Tibial artery (tissue), 4 donors: ENCODE data around the gene DLG5.

ENCODE experiments used
- DNase-seq, 2 donors: peaks; one replicate each; pipeline ENCODE4 v3.0.0-alpha.2; 2019
- H3K27ac ChIP-seq, 2 donors: fragments of 200-600 bp; sonication (generic) in 1 of 2; 1 replicate in 1 of 2; 2 replicates in 1 of 2; pipeline ENCODE4 v1.5.1; 2018 to 2019; ENCODE audit warnings: mild to moderate bottlenecking in 1 of 2
- H3K27me3 ChIP-seq, 2 donors: fragments of 200-600 bp; sonication (generic) in 1 of 2; one replicate each; pipeline versions ENCODE4 v1.5.1 to v1.6.0; 2016 to 2019
- H3K36me3 ChIP-seq, 3 donors: fragments of 200-600 bp; sonication (generic) in 2 of 3; one replicate each; pipeline ENCODE4 v1.5.1; 2016 to 2019; ENCODE audit warnings: mild to moderate bottlenecking in 2 of 3
- H3K4me1 ChIP-seq, 4 donors: fragments of 200-600 bp; sonication (generic) in 2 of 4; 1 replicate in 3 of 4; 2 replicates in 1 of 4; pipeline ENCODE4 v1.5.1; 2016 to 2019
- H3K4me3 ChIP-seq, 2 donors: fragments of 200-600 bp; sonication (generic) in 1 of 2; 1 replicate in 1 of 2; 2 replicates in 1 of 2; pipeline ENCODE4 v1.5.1; 2018 to 2019; ENCODE audit warnings: mild to moderate bottlenecking in 2 of 2
- H3K9me3 ChIP-seq, 3 donors: fragments of 200-600 bp; sonication (generic) in 1 of 3; one replicate each; pipeline ENCODE4 v1.5.1; 2016 to 2019
- intact Hi-C: fragments of 100-400 bp; cut with DNase I; formaldehyde crosslinking; loops from one replicate; pipeline ENCODE4 v1.15.0; 2023; ENCODE audit warnings: low total_unique reads
- TF ChIP-seq, protein P1 (sequence below), 2 experiments: fragments of 200-600 bp in 1 of 2; fragments of 450-650 bp in 1 of 2; IDR thresholded peaks; one replicate each; pipeline ENCODE4 v1.5.1; 2017 to 2019; ENCODE audit warnings: antibody characterized with exemption in 2 of 2, mild to moderate bottlenecking in 1 of 2, moderate library complexity in 1 of 2

DLG5 gene

DNA sequence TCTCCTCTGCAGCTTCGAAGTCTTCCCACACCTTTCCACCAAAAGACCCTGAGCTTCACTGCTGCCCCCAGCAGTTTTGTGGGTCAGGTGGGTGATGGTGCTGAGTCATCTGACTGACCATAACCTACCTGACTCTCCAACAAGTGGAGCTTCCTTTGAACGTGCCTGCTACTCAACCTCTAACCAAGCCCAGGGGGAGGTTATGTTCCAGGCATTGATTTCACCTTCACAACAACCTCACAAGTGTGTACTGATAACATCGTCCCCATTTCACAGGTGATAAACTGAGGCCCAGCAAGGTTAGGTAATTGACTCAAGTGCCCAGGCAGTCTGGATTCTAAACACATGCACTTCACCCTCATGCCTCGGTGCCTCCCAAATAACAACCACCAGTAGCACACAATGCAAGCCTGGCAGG, 66.7 kb downstream of the DLG5 start:
- TF ChIP-seq, protein P1, sequence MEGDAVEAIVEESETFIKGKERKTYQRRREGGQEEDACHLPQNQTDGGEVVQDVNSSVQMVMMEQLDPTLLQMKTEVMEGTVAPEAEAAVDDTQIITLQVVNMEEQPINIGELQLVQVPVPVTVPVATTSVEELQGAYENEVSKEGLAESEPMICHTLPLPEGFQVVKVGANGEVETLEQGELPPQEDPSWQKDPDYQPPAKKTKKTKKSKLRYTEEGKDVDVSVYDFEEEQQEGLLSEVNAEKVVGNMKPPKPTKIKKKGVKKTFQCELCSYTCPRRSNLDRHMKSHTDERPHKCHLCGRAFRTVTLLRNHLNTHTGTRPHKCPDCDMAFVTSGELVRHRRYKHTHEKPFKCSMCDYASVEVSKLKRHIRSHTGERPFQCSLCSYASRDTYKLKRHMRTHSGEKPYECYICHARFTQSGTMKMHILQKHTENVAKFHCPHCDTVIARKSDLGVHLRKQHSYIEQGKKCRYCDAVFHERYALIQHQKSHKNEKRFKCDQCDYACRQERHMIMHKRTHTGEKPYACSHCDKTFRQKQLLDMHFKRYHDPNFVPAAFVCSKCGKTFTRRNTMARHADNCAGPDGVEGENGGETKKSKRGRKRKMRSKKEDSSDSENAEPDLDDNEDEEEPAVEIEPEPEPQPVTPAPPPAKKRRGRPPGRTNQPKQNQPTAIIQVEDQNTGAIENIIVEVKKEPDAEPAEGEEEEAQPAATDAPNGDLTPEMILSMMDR (IDR thresholded peaks at IDR 0.05): no peak
- Histone ChIP-seq H3K4me1 (peaks cover 0 to 25% (median 0%) of the 10 kb centered on the region in 4 donors), H3K27me3 (no peaks in the 10 kb centered on the region), H3K9me3 (no peaks in the 10 kb centered on the region), H3K27ac (no peak overlapping the region), H3K4me3 (no peak overlapping the region), H3K36me3 (peaks cover 0 to 33% (median 16%) of the 10 kb centered on the region in 3 donors)
- intact Hi-C loops: no loop called here
- no peak for DNase-seq

GRCh38 chr10:77859200-77859864, 67.2 kb downstream of the DLG5 start:
- peaks cover 0 to 22% (median 0%) of the 10 kb centered on the region in 4 donors for H3K4me1 ChIP-seq
- H3K4me3 ChIP-seq: no peak overlapping the region
- TF ChIP-seq, protein P1 (IDR thresholded peaks at IDR 0.05): no peak
- intact Hi-C loops: no loop called here
- DNase-seq: no peak
- H3K27me3 ChIP-seq: no peaks in the 10 kb centered on the region
- no peaks in the 10 kb centered on the region for H3K9me3 ChIP-seq
- peaks cover 0 to 38% (median 20%) of the 10 kb centered on the region in 3 donors for H3K36me3 ChIP-seq
- no peak overlapping the region for H3K27ac ChIP-seq

GRCh38 chr10:77857272-77857671, 69.3 kb downstream of the DLG5 start:
- TF ChIP-seq, protein P1 (IDR thresholded peaks at IDR 0.05): no peak
- no peak overlapping the region for H3K27ac ChIP-seq
- no peak overlapping the region for H3K4me3 ChIP-seq
- DNase-seq: no peak
- intact Hi-C loops: no loop called here
- no peaks in the 10 kb centered on the region for H3K9me3 ChIP-seq
- no peaks in the 10 kb centered on the region for H3K27me3 ChIP-seq
- peaks cover 0 to 11% (median 0%) of the 10 kb centered on the region in 4 donors for H3K4me1 ChIP-seq
- peaks cover 16 to 59% (median 40%) of the 10 kb centered on the region in 3 donors for H3K36me3 ChIP-seq

DNA sequence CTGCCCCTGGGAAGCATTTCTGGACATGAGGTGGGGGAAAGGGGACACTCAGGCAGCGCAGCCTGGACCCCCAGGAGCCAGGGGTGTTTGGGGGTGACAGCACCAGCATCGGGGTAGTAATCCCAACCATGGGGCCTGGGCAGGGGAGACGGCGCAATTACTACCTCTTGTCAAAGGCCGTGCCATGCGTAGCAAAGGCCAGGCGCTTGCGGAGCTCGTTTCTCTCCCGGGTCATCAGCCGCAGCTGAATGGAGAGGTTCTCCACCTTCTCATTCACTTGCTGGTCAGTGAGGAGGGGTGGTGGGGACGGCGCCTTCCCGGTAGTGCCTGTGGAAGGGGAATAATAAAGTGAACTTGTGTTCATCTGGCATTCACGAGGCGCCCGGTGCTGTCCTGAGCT, 70.0 kb downstream of the DLG5 start:
- H3K27ac ChIP-seq: no peak overlapping the region
- DNase-seq: no peak
- peaks cover 16 to 66% (median 47%) of the 10 kb centered on the region in 3 donors for H3K36me3 ChIP-seq
- TF ChIP-seq, protein P1 (IDR thresholded peaks at IDR 0.05): no peak
- no peak overlapping the region for H3K4me3 ChIP-seq
- H3K9me3 ChIP-seq: no peaks in the 10 kb centered on the region
- intact Hi-C loops: no loop called here
- H3K27me3 ChIP-seq: no peaks in the 10 kb centered on the region
- H3K4me1 ChIP-seq: peaks cover 0 to 11% (median 0%) of the 10 kb centered on the region in 4 donors

DNA sequence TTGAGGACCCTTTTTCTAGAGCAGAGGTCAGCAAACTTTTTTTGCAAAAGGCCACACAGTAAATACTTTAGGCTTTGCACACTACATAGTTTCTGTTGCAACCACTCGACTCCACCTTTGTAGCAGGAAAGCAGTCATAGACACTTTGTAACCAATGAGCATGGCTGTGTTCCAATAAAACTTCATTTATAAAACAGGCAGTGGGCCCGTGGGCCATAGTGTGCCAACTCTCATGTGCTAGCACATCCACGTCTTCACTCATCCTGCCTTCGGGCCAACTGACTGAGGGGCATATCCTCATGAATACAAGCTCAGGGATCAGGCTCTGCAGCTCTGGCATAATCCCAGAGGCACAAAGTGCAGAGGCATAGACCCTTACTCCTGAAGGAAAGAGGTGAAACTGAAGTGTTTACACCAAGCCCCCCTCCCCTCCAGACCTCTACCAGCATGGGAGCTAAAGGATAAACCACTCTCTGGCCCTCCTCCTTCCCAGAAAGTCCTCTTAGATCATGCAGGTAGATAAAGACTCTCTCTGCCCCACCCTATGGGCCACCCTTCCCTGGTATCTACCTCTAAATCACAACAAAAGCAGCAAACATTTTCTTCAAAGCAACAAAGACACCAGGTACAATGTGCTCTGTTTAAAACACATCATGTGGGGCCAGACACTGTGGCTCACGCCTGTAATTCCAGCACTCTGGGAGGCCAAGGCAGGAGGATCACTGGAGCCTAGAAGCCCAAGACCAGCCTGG, 71.0 kb downstream of the DLG5 start:
- H3K4me3 ChIP-seq: no peak overlapping the region
- no peaks in the 10 kb centered on the region for H3K27me3 ChIP-seq
- TF ChIP-seq, protein P1 (IDR thresholded peaks at IDR 0.05): no peak
- no peak for DNase-seq
- H3K9me3 ChIP-seq: no peaks in the 10 kb centered on the region
- intact Hi-C loops: no loop called here
- peaks cover 16 to 76% (median 56%) of the 10 kb centered on the region in 3 donors for H3K36me3 ChIP-seq
- no peak overlapping the region for H3K27ac ChIP-seq
- H3K4me1 ChIP-seq: peaks cover 0 to 11% (median 0%) of the 10 kb centered on the region in 4 donors
